ENCODE measurements around the gene ABCG4. TPM values are rescaled to one million over a fixed set of nuclear protein-coding genes. Genes with fewer than 3 reads are reported as not detected.

Gene ABCG4
- total and polyA plus RNA-seq, 9 donors: 0.06 to 1.3 (median 0.32) TPM; not detected in 3

DNA sequence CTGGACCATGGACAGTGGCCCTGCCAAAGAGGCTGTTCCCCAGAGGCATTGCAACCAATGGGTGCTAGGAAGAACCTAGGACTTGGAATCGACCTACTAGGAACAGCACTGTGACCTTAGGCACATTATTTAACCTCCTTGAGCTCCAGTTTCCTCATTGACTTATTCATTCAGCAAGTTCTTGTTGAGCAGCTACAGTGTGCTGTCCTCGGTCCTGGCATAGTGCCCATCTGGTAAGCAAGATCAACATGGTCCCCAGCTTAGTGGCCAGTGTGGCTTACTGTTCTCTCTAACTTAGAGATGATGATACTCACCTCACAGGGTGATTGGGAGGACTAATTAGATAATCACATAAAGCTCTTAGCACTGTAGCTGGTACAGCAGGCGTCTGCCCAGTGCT lies 8.2 kb downstream of the ABCG4 start:
- whole genome bisulfite sequencing, 3 donors: 53 to 61% (median 56%) methylated on average over 3 of the region's 3 CpGs
- no peak overlapping the region for H3K4me3 ChIP-seq
- DNase-seq: no peak
- H3K9me3 ChIP-seq: no peaks in the 10 kb centered on the region
- intact Hi-C loops (cut with DNase I): no loop called here
- no peak overlapping the region for H3K27ac ChIP-seq
- no peaks in the 10 kb centered on the region for H3K36me3 ChIP-seq
- H3K4me1 ChIP-seq (ENCODE audit: insufficient read depth): no peaks in the 10 kb centered on the region
- TF ChIP-seq EP300 (IDR thresholded peaks at IDR 0.05) (no peak), POLR2A (IDR thresholded peaks at IDR 0.05) (no peak)
- TF ChIP-seq, protein P1, sequence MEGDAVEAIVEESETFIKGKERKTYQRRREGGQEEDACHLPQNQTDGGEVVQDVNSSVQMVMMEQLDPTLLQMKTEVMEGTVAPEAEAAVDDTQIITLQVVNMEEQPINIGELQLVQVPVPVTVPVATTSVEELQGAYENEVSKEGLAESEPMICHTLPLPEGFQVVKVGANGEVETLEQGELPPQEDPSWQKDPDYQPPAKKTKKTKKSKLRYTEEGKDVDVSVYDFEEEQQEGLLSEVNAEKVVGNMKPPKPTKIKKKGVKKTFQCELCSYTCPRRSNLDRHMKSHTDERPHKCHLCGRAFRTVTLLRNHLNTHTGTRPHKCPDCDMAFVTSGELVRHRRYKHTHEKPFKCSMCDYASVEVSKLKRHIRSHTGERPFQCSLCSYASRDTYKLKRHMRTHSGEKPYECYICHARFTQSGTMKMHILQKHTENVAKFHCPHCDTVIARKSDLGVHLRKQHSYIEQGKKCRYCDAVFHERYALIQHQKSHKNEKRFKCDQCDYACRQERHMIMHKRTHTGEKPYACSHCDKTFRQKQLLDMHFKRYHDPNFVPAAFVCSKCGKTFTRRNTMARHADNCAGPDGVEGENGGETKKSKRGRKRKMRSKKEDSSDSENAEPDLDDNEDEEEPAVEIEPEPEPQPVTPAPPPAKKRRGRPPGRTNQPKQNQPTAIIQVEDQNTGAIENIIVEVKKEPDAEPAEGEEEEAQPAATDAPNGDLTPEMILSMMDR (IDR thresholded peaks at IDR 0.05): no peak
- H3K27me3 ChIP-seq: no peaks in the 10 kb centered on the region

DNA sequence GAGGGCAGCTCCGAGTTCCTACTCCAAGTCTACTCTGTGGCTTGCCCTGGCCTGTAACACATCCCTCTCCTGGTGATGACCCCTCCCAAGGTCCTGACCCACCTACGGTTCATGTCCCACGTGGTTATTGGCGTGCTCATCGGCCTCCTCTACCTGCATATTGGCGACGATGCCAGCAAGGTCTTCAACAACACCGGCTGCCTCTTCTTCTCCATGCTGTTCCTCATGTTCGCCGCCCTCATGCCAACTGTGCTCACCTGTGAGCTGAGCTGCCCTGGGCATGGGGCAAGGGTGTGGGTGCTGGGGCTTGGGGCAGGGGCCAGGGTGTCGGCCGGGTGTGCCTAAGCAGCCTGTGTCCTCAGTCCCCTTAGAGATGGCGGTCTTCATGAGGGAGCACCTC lies 9.6 kb downstream of the ABCG4 start:
- no peak for DNase-seq
- H3K4me1 ChIP-seq (ENCODE audit: insufficient read depth): no peaks in the 10 kb centered on the region
- H3K4me3 ChIP-seq: no peak overlapping the region
- TF ChIP-seq, protein P1 (IDR thresholded peaks at IDR 0.05): no peak
- TF ChIP-seq EP300 (IDR thresholded peaks at IDR 0.05): no peak
- TF ChIP-seq POLR2A (IDR thresholded peaks at IDR 0.05): no peak
- H3K27ac ChIP-seq: no peak overlapping the region
- WGBS, 3 donors: 91 to 93% (median 92%) methylated on average over 13 of the region's 13 CpGs
- no peaks in the 10 kb centered on the region for H3K36me3 ChIP-seq
- intact Hi-C loops (cut with DNase I): no loop called here
- H3K27me3 ChIP-seq: no peaks in the 10 kb centered on the region
- H3K9me3 ChIP-seq: no peaks in the 10 kb centered on the region

DNA sequence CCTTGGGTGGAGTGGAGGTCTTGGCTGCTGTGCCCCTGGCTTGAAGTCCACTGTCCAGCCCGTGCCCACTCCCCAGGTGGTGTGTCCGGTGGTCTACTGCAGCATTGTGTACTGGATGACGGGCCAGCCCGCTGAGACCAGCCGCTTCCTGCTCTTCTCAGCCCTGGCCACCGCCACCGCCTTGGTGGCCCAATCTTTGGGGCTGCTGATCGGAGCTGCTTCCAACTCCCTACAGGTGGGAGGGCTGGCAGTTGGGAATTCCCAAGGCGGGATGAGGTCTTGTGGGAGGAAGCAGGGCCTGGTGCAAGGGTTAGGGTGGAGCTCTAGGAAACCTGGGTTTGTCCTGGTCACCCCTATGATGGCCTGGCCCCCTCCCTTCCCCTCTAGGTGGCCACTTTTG lies 11.3 kb downstream of the ABCG4 start:
- intact Hi-C loops (cut with DNase I): no loop called here

DNA sequence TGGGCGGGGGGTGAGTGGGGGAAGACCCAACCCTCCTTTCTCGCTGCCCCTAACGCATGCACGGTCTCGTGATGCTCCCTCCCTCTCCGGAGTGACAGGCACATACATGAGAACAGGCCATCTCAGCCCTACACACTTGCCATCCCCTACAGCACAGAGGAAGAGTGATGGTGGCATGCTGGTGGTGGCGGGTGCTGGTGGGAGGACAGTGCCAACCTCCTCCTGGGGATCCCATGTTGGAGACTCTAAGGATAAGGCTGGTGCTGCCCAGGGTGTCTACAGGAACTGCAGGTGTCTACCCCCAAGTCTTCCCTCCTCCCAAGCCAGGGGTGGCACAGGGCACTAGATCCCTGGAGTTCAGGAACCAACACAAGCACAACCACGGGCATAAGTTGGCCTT lies 13.0 kb downstream of the ABCG4 start:
- H3K27ac ChIP-seq: no peak overlapping the region
- H3K36me3 ChIP-seq: no peaks in the 10 kb centered on the region
- TF ChIP-seq, protein P1 (IDR thresholded peaks at IDR 0.05): no peak
- no peak for TF ChIP-seq EP300 (IDR thresholded peaks at IDR 0.05)
- TF ChIP-seq POLR2A (IDR thresholded peaks at IDR 0.05): no peak
- H3K4me1 ChIP-seq (ENCODE audit: insufficient read depth): no peaks in the 10 kb centered on the region
- H3K4me3 ChIP-seq: no peak overlapping the region
- intact Hi-C loops (cut with DNase I): no loop called here
- H3K9me3 ChIP-seq: no peaks in the 10 kb centered on the region
- H3K27me3 ChIP-seq: no peaks in the 10 kb centered on the region
- no peak for DNase-seq
- 80 to 84% (median 84%) methylated on average over 8 of the region's 8 CpGs for WGBS, 3 donors

More for the DNA sequence above, 11.3 kb downstream of the ABCG4 start:
- no peaks in the 10 kb centered on the region for H3K36me3 ChIP-seq
- no peak overlapping the region for H3K27ac ChIP-seq
- no peaks in the 10 kb centered on the region for H3K27me3 ChIP-seq
- WGBS, 3 donors: 91 to 94% (median 93%) methylated on average over 9 of the region's 9 CpGs
- no peak for DNase-seq
- no peaks in the 10 kb centered on the region for H3K9me3 ChIP-seq
- H3K4me3 ChIP-seq: no peak overlapping the region
- no peaks in the 10 kb centered on the region for H3K4me1 ChIP-seq (ENCODE audit: insufficient read depth)
- TF ChIP-seq, protein P1 (IDR thresholded peaks at IDR 0.05): no peak
- TF ChIP-seq EP300 (IDR thresholded peaks at IDR 0.05): no peak
- TF ChIP-seq POLR2A (IDR thresholded peaks at IDR 0.05): no peak
